ENCODE measurements around the gene PLA2G2C. TPM values are rescaled to one million over a fixed set of nuclear protein-coding genes. Genes with fewer than 3 reads are reported as not detected.

The PLA2G2C gene
- total RNA-seq, 3 donors from 2014 or later (not counting 1 experiment from before 2014, with no cell fraction given): not detected

DNA sequence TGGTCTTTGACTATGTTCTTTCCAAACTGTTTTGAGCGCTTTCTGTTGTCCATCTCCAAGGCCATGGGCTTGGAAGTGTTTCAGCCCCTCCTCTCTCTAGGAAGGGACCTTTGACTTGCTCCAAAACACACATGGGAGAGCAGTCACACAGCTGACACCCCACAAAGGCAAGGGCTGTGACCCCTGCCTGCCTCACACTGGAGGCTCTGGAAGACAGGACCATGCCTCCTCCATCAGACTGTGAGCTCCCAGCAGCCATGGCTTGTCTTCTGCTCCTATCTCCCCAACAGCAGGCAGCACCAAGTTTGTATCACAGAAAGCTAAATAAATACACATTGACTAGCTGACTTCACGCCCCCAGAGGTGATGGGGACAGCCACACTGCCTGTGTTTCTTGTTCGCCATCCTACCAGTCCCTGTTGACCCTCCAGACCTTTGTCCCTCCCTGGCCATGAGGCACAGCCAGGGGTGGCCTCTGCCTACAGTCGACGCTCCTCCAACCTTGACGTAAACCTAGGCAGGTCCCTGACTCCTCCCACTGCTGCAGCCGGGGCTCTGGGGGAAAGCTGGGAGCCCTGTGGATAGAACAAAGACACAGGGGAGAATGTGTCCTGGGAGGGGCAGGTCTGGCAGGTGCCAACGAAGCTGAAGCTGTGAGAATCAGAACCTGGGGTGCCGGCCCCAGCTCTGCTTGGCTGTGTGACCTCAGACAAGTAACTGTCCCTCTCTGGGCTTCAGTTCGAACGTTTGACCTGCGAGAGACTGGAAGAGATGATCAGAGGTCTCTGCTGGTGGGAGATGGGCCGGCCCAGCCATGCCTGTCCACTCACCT lies 42.4 kb downstream of the PLA2G2C start:
- Mint-ChIP-seq H3K27ac (no peak overlapping the region), H3K36me3 (no peaks in the 10 kb centered on the region), H3K9me3 (no peaks in the 10 kb centered on the region), H3K4me3 (no peak overlapping the region), H3K27me3 (ENCODE audit: low read depth in 2 of 2) (peaks cover 0 to under 1% of the 10 kb centered on the region in 2 donors), H3K4me1 (no peaks in the 10 kb centered on the region)
- Histone ChIP-seq H3K4me3 (ENCODE audit: low read length) (no peak overlapping the region), H3K4me1 (ENCODE audit: control insufficient read depth, insufficient read depth, low read length) (no peaks in the 10 kb centered on the region), H3K36me3 (ENCODE audit: control insufficient read depth, insufficient read depth, low read length) (no peaks in the 10 kb centered on the region), H3K27ac (ENCODE audit: low read length) (no peak overlapping the region), H3K9me3 (ENCODE audit: control insufficient read depth, insufficient read depth, low read length) (no peaks in the 10 kb centered on the region), H3K27me3 (ENCODE audit: control insufficient read depth, insufficient read depth, low read length) (no peaks in the 10 kb centered on the region)
- 81% methylated on average over 13 of the region's 13 CpGs for WGBS (ENCODE audit: insufficient coverage)
- ATAC-seq (no peak), DNase-seq (no peak)
- TF ChIP-seq, protein P1, sequence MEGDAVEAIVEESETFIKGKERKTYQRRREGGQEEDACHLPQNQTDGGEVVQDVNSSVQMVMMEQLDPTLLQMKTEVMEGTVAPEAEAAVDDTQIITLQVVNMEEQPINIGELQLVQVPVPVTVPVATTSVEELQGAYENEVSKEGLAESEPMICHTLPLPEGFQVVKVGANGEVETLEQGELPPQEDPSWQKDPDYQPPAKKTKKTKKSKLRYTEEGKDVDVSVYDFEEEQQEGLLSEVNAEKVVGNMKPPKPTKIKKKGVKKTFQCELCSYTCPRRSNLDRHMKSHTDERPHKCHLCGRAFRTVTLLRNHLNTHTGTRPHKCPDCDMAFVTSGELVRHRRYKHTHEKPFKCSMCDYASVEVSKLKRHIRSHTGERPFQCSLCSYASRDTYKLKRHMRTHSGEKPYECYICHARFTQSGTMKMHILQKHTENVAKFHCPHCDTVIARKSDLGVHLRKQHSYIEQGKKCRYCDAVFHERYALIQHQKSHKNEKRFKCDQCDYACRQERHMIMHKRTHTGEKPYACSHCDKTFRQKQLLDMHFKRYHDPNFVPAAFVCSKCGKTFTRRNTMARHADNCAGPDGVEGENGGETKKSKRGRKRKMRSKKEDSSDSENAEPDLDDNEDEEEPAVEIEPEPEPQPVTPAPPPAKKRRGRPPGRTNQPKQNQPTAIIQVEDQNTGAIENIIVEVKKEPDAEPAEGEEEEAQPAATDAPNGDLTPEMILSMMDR (IDR thresholded peaks at IDR 0.05): no peak
- intact Hi-C loops (cut with micrococcal nuclease): no loop called here

DNA sequence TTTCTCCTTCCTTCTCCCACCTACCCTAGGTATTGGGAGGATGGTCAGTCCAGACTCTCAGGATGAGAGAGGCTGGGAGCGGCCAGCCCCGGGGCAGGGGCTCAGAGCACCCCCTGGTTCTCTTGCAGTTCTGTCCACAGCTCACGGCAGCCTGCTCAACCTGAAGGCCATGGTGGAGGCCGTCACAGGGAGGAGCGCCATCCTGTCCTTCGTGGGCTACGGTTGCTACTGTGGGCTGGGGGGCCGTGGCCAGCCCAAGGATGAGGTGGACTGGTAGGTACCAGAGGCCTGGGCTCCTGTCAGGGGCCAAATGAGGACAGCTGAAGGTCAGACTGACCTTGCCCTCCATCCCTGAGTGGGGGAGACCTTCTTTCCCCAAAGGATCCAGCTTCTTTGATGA lies 43.0 kb downstream of the PLA2G2C start:
- H3K36me3 ChIP-seq (ENCODE audit: control insufficient read depth, insufficient read depth, low read length): no peaks in the 10 kb centered on the region
- H3K9me3 ChIP-seq (ENCODE audit: control insufficient read depth, insufficient read depth, low read length): no peaks in the 10 kb centered on the region
- no peaks in the 10 kb centered on the region for H3K4me1 ChIP-seq (ENCODE audit: control insufficient read depth, insufficient read depth, low read length)
- Mint-ChIP-seq H3K27ac (no peak overlapping the region), H3K36me3 (no peaks in the 10 kb centered on the region), H3K4me3 (no peak overlapping the region), H3K27me3 (ENCODE audit: low read depth in 2 of 2) (peaks cover 0 to 2% of the 10 kb centered on the region in 2 donors), H3K9me3 (no peaks in the 10 kb centered on the region), H3K4me1 (no peaks in the 10 kb centered on the region)
- no peak for DNase-seq
- intact Hi-C loops (cut with micrococcal nuclease): no loop called here
- TF ChIP-seq, protein P1 (IDR thresholded peaks at IDR 0.05): no peak
- H3K4me3 ChIP-seq (ENCODE audit: low read length): no peak overlapping the region
- WGBS (ENCODE audit: insufficient coverage): 81% methylated on average over 8 of the region's 8 CpGs
- H3K27me3 ChIP-seq (ENCODE audit: control insufficient read depth, insufficient read depth, low read length): no peaks in the 10 kb centered on the region
- ATAC-seq: no peak
- H3K27ac ChIP-seq (ENCODE audit: low read length): no peak overlapping the region

DNA sequence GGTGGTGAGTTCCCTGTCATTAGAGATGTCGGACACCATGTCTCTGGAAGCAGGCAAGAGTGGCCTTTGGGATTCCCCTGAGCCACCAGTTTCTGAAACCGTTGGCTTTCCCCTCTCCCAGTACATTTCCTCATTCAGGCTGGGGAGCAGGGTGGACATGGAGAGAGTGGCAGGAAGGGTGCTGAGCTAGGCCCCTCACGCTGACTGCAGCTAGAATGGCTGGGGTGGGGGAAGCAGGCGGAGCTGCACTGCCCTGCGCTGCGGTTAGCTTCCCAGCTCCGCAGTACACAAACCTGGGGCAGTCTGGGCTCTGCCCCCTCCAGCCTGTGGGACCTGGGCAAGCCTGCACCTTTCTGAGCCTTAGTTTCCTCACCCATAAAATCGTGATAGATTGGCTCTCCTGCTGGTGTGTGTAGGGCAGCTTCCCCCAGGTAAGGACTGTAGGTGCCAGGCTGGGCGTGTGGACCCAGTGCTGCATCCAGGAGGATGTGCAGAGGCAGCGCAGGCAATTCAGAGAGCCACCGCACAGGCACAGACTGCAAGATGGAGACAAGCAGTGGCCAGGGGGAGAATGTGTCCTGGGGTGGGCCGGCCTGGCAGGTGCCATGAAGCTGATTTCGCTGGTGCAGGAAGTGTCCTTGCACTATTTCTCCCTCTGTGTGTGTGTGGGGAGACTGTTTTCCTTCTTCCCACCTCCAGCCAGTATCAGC lies 44.2 kb downstream of the PLA2G2C start:
- WGBS (ENCODE audit: insufficient coverage): 88% methylated on average over 10 of the region's 13 CpGs
- intact Hi-C loops (cut with micrococcal nuclease): no loop called here
- TF ChIP-seq, protein P1 (IDR thresholded peaks at IDR 0.05): no peak
- Mint-ChIP-seq H3K4me1 (no peaks in the 10 kb centered on the region), H3K27me3 (ENCODE audit: low read depth in 2 of 2) (peaks cover 0 to 2% of the 10 kb centered on the region in 2 donors), H3K4me3 (no peak overlapping the region), H3K9me3 (no peaks in the 10 kb centered on the region), H3K36me3 (no peaks in the 10 kb centered on the region), H3K27ac (no peak overlapping the region)
- H3K36me3 ChIP-seq (ENCODE audit: control insufficient read depth, insufficient read depth, low read length): no peaks in the 10 kb centered on the region
- no peak for ATAC-seq
- no peak for DNase-seq
- H3K9me3 ChIP-seq (ENCODE audit: control insufficient read depth, insufficient read depth, low read length): no peaks in the 10 kb centered on the region
- no peaks in the 10 kb centered on the region for H3K4me1 ChIP-seq (ENCODE audit: control insufficient read depth, insufficient read depth, low read length)
- no peaks in the 10 kb centered on the region for H3K27me3 ChIP-seq (ENCODE audit: control insufficient read depth, insufficient read depth, low read length)
- no peak overlapping the region for H3K4me3 ChIP-seq (ENCODE audit: low read length)
- H3K27ac ChIP-seq (ENCODE audit: low read length): no peak overlapping the region

Data from natural killer cell (primary cell).